Mesendoderm (in vitro differentiated cells): ENCODE measurements around the gene CADPS.

Experiments used
- DNase-seq: peaks from one replicate; pipeline ENCODE4 v3.0.0; 2013
- H2AK5ac ChIP-seq: 2 replicates; pipeline ENCODE4 v1.6.1; 2013; ENCODE audit warnings: low read length, inconsistent platforms
- H2BK120ac ChIP-seq: 2 replicates; pipeline ENCODE4 v1.6.1; 2013; ENCODE audit warnings: low read depth, mild to moderate bottlenecking, low read length, moderate library complexity, mixed read lengths
- H2BK15ac ChIP-seq: replicated peaks from 2 replicates; pipeline ENCODE4 v1.6.1; 2013; ENCODE audit warnings: low read depth, mild to moderate bottlenecking, moderate library complexity
- H2BK5ac ChIP-seq: 2 replicates; pipeline ENCODE4 v1.6.1; 2013; ENCODE audit warnings: low read length, inconsistent platforms
- H3K18ac ChIP-seq: 2 replicates; pipeline ENCODE4 v1.6.1; 2013; ENCODE audit warnings: mild to moderate bottlenecking, low read length, mixed read lengths
- H3K23ac ChIP-seq: one replicate; pipeline ENCODE4 v1.6.1; 2013; ENCODE audit warnings: low read length
- H3K27ac ChIP-seq: 2 replicates; pipeline ENCODE4 v1.5.1; 2013; ENCODE audit warnings: low read depth, mild to moderate bottlenecking, inconsistent platforms, low read length, moderate library complexity
- H3K27me3 ChIP-seq: 2 replicates; pipeline ENCODE4 v1.6.1; 2013; ENCODE audit warnings: low read length, control low read depth, mild to moderate bottlenecking, inconsistent platforms; ENCODE audit not compliant: insufficient read depth, poor library complexity
- H3K36me3 ChIP-seq: 2 replicates; pipeline ENCODE4 v1.6.1; 2013; ENCODE audit warnings: low read length, inconsistent platforms; ENCODE audit not compliant: control insufficient read depth, insufficient read depth
- H3K4ac ChIP-seq: one replicate; pipeline ENCODE4 v1.6.1; 2013; ENCODE audit warnings: low read depth, mild to moderate bottlenecking, low read length, moderate library complexity
- H3K4me1 ChIP-seq: 2 replicates; pipeline ENCODE4 v1.6.1; 2013; ENCODE audit warnings: low read depth, low read length, inconsistent platforms; ENCODE audit not compliant: control insufficient read depth
- H3K4me2 ChIP-seq: 2 replicates; pipeline ENCODE4 v1.6.1; 2013; ENCODE audit warnings: low read length
- H3K4me3 ChIP-seq: 2 replicates; pipeline ENCODE4 v1.5.1; 2013; ENCODE audit warnings: mild to moderate bottlenecking, low read length
- H3K56ac ChIP-seq: one replicate; pipeline ENCODE4 v1.6.1; 2013; ENCODE audit warnings: low read length
- H3K79me1 ChIP-seq: 2 replicates; pipeline ENCODE4 v1.6.1; 2013; ENCODE audit warnings: low read length, inconsistent platforms
- H3K79me2 ChIP-seq: 2 replicates; pipeline ENCODE4 v1.6.1; 2013; ENCODE audit warnings: mild to moderate bottlenecking, low read length; ENCODE audit not compliant: control insufficient read depth, insufficient read depth
- H3K9ac ChIP-seq: 2 replicates; pipeline ENCODE4 v1.6.1; 2013; ENCODE audit warnings: low read length, inconsistent platforms
- H4K5ac ChIP-seq: one replicate; pipeline ENCODE4 v1.6.1; 2013; ENCODE audit warnings: low read length
- H4K8ac ChIP-seq: one replicate; pipeline ENCODE4 v1.6.1; 2013; ENCODE audit warnings: low read depth, mild to moderate bottlenecking, control low read depth, low read length, moderate library complexity
- WGBS: extraction: QIAGEN DNeasy Blood & Tissue Kit; methylation state at CpG from one replicate; pipeline ENCODE4 v1.1.7; 2013; ENCODE audit warnings: low lambda C conversion rate, missing lambda C conversion rate; ENCODE audit not compliant: insufficient coverage; ENCODE audit errors: extremely low coverage; 5-methylcytosine and 5-hydroxymethylcytosine counted together

Gene CADPS

DNA sequence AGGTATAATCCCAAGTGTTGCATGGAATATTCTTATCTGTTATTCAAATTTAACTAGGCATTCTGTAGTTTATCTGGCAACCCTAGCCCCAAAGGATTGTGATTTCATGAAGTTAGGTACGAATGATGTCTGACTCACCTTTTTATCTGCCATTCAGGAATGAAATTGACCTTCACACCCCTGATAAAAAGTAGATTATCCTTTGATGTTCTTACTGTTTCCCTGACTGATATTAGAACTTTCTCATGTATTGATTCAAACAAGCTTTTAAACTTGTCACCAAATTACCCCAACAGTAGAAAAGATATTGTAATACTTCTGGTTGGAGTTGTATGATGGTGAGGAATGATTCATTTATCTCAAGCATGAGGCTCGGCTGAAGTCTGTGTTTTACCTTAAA, 43.6 kb upstream of the CADPS start:
- no peak overlapping the region for H2BK15ac ChIP-seq
- no peak overlapping the region for H3K18ac ChIP-seq
- no peak for DNase-seq
- no peak overlapping the region for H2AK5ac ChIP-seq
- no peak overlapping the region for H3K4me3 ChIP-seq
- H4K5ac ChIP-seq = no peak overlapping the region
- H3K79me2 ChIP-seq = no peaks in the 10 kb centered on the region
- no peak overlapping the region for H2BK120ac ChIP-seq
- no peak overlapping the region for H3K4me2 ChIP-seq
- no peaks in the 10 kb centered on the region for H3K4me1 ChIP-seq
- no peaks in the 10 kb centered on the region for H3K27me3 ChIP-seq
- no peak overlapping the region for H3K27ac ChIP-seq
- no peaks in the 10 kb centered on the region for H3K79me1 ChIP-seq
- H3K56ac ChIP-seq = no peak overlapping the region
- no peak overlapping the region for H4K8ac ChIP-seq
- H3K36me3 ChIP-seq = no peaks in the 10 kb centered on the region
- no peak overlapping the region for H3K23ac ChIP-seq
- no peak overlapping the region for H2BK5ac ChIP-seq
- H3K4ac ChIP-seq = no peak overlapping the region
- H3K9ac ChIP-seq = no peak overlapping the region
- WGBS = no CpG with 5 or more reads among the region's 2 CpGs

DNA sequence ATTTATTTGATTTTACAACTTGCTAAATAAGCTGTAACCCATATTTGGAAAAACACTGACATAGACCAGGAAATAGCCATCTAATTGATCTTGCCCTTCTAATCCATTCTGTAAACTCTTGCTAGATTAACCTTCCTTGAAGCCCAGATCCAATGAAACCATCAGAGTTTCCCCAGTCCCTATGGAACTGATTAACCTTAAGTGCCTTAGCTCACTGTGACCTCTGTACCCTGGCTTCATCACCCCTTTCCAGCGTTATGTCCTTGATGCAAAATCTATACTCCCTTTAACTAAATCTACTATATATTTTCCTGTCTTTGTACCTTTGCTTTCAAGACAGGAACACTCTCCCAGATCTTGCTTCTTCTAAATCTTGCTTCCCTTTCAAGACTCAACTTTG, 42.9 kb upstream of the CADPS start:
- Histone ChIP-seq H3K9ac (no peak overlapping the region), H3K79me2 (no peaks in the 10 kb centered on the region), H3K27me3 (no peaks in the 10 kb centered on the region), H3K4ac (no peak overlapping the region), H3K27ac (no peak overlapping the region), H2BK15ac (no peak overlapping the region), H3K79me1 (no peaks in the 10 kb centered on the region), H2AK5ac (no peak overlapping the region), H3K18ac (no peak overlapping the region), H2BK5ac (no peak overlapping the region), H3K23ac (no peak overlapping the region), H3K56ac (no peak overlapping the region), H4K5ac (no peak overlapping the region), H3K36me3 (no peaks in the 10 kb centered on the region), H3K4me3 (no peak overlapping the region), H3K4me2 (no peak overlapping the region), H2BK120ac (no peak overlapping the region), H4K8ac (no peak overlapping the region), H3K4me1 (no peaks in the 10 kb centered on the region)
- no CpG with 5 or more reads among the region's 1 CpG for WGBS
- no peak for DNase-seq

DNA sequence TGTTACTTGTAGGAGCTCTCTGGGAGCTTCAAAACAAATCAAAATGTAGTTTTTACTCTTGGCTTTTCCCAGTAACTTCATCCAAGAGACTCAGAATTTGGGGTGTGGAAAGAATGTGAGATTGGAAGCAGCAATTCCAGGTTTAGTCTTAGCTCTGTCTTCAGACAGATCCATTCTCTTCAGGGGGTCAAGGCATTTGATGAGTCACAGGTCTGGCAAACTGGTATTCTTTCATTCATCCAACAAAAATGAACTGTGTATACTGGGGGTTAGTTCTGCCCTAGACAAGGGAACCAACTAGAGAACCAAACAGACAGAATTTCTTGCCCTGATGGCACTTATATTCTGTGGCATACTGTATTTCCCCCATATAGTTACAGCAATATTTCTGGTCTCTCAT, 36.3 kb upstream of the CADPS start:
- Histone ChIP-seq H3K4me2 (no peak overlapping the region), H3K36me3 (no peaks in the 10 kb centered on the region), H2BK5ac (no peak overlapping the region), H3K79me1 (no peaks in the 10 kb centered on the region), H3K79me2 (no peaks in the 10 kb centered on the region), H2BK120ac (no peak overlapping the region), H3K27ac (no peak overlapping the region), H3K4me3 (no peak overlapping the region), H3K27me3 (no peaks in the 10 kb centered on the region), H3K23ac (no peak overlapping the region), H2BK15ac (no peak overlapping the region), H3K4me1 (no peaks in the 10 kb centered on the region), H4K8ac (no peak overlapping the region), H3K4ac (no peak overlapping the region), H3K18ac (no peak overlapping the region), H3K9ac (no peak overlapping the region), H2AK5ac (no peak overlapping the region), H3K56ac (no peak overlapping the region), H4K5ac (no peak overlapping the region)
- DNase-seq = no peak

GRCh38 chr3:62905331-62905730, 30.1 kb upstream of the CADPS start:
- H3K79me1 ChIP-seq = no peaks in the 10 kb centered on the region

GRCh38 chr3:62898530-62899496, 23.6 kb upstream of the CADPS start:
- no peak overlapping the region for H2BK15ac ChIP-seq
- H3K18ac ChIP-seq = no peak overlapping the region
- no peak overlapping the region for H4K8ac ChIP-seq
- no peak overlapping the region for H3K56ac ChIP-seq
- H3K23ac ChIP-seq = no peak overlapping the region
- H2BK120ac ChIP-seq = no peak overlapping the region
- no peak overlapping the region for H4K5ac ChIP-seq
- WGBS = no CpG with 5 or more reads among the region's 2 CpGs
- H3K9ac ChIP-seq = no peak overlapping the region
- H3K27ac ChIP-seq = no peak overlapping the region
- H3K4me2 ChIP-seq = no peak overlapping the region
- H3K4me3 ChIP-seq = no peak overlapping the region
- no peaks in the 10 kb centered on the region for H3K79me2 ChIP-seq
- H3K27me3 ChIP-seq = no peaks in the 10 kb centered on the region
- no peaks in the 10 kb centered on the region for H3K79me1 ChIP-seq
- H2AK5ac ChIP-seq = no peak overlapping the region
- H2BK5ac ChIP-seq = no peak overlapping the region
- H3K4ac ChIP-seq = no peak overlapping the region
- no peaks in the 10 kb centered on the region for H3K4me1 ChIP-seq
- no peak for DNase-seq
- H3K36me3 ChIP-seq = no peaks in the 10 kb centered on the region

More at GRCh38 chr3:62905331-62905730, 30.1 kb upstream of the CADPS start:
- no peaks in the 10 kb centered on the region for H3K4me1 ChIP-seq
- no peak overlapping the region for H3K4me2 ChIP-seq
- H3K27me3 ChIP-seq = no peaks in the 10 kb centered on the region
- H3K56ac ChIP-seq = no peak overlapping the region
- no peak overlapping the region for H2BK120ac ChIP-seq
- H3K18ac ChIP-seq = no peak overlapping the region
- no peak overlapping the region for H4K5ac ChIP-seq
- H2BK15ac ChIP-seq = no peak overlapping the region
- H2BK5ac ChIP-seq = no peak overlapping the region
- H3K4ac ChIP-seq = no peak overlapping the region
- DNase-seq = no peak
- H3K79me2 ChIP-seq = no peaks in the 10 kb centered on the region
- no peak overlapping the region for H2AK5ac ChIP-seq
- no peak overlapping the region for H4K8ac ChIP-seq
- H3K27ac ChIP-seq = no peak overlapping the region
- no peaks in the 10 kb centered on the region for H3K36me3 ChIP-seq
- no peak overlapping the region for H3K4me3 ChIP-seq
- H3K9ac ChIP-seq = no peak overlapping the region
- H3K23ac ChIP-seq = no peak overlapping the region

DNA sequence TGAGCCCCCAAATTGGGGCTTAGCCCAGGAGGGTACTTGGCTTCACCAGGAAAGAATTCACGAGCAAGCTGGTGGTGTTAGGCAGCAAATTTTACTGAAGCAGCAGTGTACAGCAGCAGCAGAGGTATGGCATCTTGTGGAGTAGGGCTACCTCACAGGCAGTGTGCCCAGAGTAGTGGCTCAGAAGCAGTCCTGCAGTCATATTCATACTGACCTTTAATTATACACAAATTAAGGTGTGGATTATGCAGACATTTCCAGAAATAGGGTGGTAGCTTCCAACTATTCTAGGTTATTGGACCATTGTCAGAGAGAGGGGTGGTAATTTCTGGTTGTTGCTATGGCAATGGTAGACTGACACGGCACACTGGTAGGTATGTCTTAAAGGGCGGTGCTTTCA, 20.7 kb upstream of the CADPS start:
- H3K36me3 ChIP-seq = no peaks in the 10 kb centered on the region
- no peak overlapping the region for H3K23ac ChIP-seq
- no peak overlapping the region for H3K27ac ChIP-seq
- no peak overlapping the region for H2BK15ac ChIP-seq
- no peak for DNase-seq
- H4K5ac ChIP-seq = no peak overlapping the region
- H2BK120ac ChIP-seq = no peak overlapping the region
- H3K79me2 ChIP-seq = no peaks in the 10 kb centered on the region
- H3K4me3 ChIP-seq = no peak overlapping the region
- no peaks in the 10 kb centered on the region for H3K4me1 ChIP-seq
- H3K9ac ChIP-seq = no peak overlapping the region
- H3K4me2 ChIP-seq = no peak overlapping the region
- no peak overlapping the region for H3K56ac ChIP-seq
- no CpG with 5 or more reads among the region's 3 CpGs for WGBS
- no peaks in the 10 kb centered on the region for H3K79me1 ChIP-seq
- H3K4ac ChIP-seq = no peak overlapping the region
- no peaks in the 10 kb centered on the region for H3K27me3 ChIP-seq
- no peak overlapping the region for H4K8ac ChIP-seq
- no peak overlapping the region for H2BK5ac ChIP-seq
- no peak overlapping the region for H2AK5ac ChIP-seq
- no peak overlapping the region for H3K18ac ChIP-seq
